ES-I3 (cell line): ENCODE measurements around the gene VPS50.
A peak's percentile ranks its signal among the peaks of the same experiment; 100 is the strongest.

Experiments
- H3K36me3 ChIP-seq: 2 replicates; pipeline ENCODE4 v1.6.1; 2013; ENCODE audit warnings: mild to moderate bottlenecking, low read length, control low read depth, moderate library complexity; ENCODE audit not compliant: insufficient read depth
- H3K4me1 ChIP-seq: 2 replicates; pipeline ENCODE4 v1.6.1; 2013; ENCODE audit warnings: mild to moderate bottlenecking, control low read depth, low read length; ENCODE audit not compliant: insufficient read depth
- H3K9ac ChIP-seq: 2 replicates; pipeline ENCODE4 v1.6.1; 2013; ENCODE audit warnings: low read depth, mild to moderate bottlenecking, low read length, moderate library complexity
- H3K9me3 ChIP-seq: 2 replicates; pipeline ENCODE4 v1.6.1; 2013; ENCODE audit warnings: mild to moderate bottlenecking, low read length, moderate library complexity; ENCODE audit not compliant: control insufficient read depth, insufficient read depth

VPS50 gene

GRCh38 chr7:93226310-93226709 lies 5.9 kb upstream of the VPS50 start, which contains the start of gene HEPACAM2:
Gene HEPACAM2, minus strand, starts transcription at chr7:93226469.
- H3K4me1 ChIP-seq = no peaks in the 10 kb centered on the region
- no peaks in the 10 kb centered on the region for H3K9me3 ChIP-seq
- no peak within 1 kb of the TSS for H3K9ac ChIP-seq
- no peaks in the 10 kb centered on the region for H3K36me3 ChIP-seq

DNA sequence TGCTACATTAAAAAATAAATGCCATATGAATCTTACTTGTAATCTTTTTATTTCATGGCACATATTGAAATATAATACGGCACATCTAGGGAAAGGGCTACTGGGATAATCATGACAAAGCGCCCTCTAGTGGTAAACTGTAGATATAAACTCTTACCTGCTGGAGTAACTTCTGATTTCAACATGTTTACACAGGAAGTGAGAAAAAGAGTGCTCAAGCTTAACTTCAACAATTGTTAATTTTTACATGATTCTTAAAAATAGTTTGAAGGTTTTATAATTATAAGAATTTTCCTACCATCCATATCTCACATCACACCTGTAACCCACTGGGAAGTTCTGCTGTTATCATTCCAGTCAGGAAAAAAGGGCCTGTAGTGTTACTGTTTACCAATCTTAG lies 3.9 kb upstream of the VPS50 start:
- Histone ChIP-seq H3K4me1 (no peaks in the 10 kb centered on the region), H3K36me3 (no peaks in the 10 kb centered on the region), H3K9ac (no peak overlapping the region), H3K9me3 (no peaks in the 10 kb centered on the region)

GRCh38 chr7:93231259-93231658 lies 907 bp upstream of the VPS50 start:
- Histone ChIP-seq H3K9me3 (no peaks in the 10 kb centered on the region), H3K36me3 (no peaks in the 10 kb centered on the region), H3K9ac (peak overlapping the region; percentile 61), H3K4me1 (no peaks in the 10 kb centered on the region)

GRCh38 chr7:93232673-93233018 lies 480 bp downstream of the VPS50 start:
- Histone ChIP-seq H3K9ac (peak overlapping the region; percentile 61; the same call in 1 of the 2 replicates), H3K36me3 (no peaks in the 10 kb centered on the region), H3K9me3 (no peaks in the 10 kb centered on the region), H3K4me1 (no peaks in the 10 kb centered on the region)

- no peaks in the 10 kb centered on the region for H3K4me1 ChIP-seq
- no peaks in the 10 kb centered on the region for H3K36me3 ChIP-seq
- H3K9me3 ChIP-seq = no peaks in the 10 kb centered on the region
- no peak overlapping the region for H3K9ac ChIP-seq
Measured at GRCh38 chr7:93235541-93235940, 3.4 kb downstream of the VPS50 start.

- Histone ChIP-seq H3K9me3 (no peaks in the 10 kb centered on the region), H3K9ac (no peak overlapping the region), H3K36me3 (no peaks in the 10 kb centered on the region), H3K4me1 (no peaks in the 10 kb centered on the region)
Measured at GRCh38 chr7:93238131-93238530, 6.0 kb downstream of the VPS50 start.

DNA sequence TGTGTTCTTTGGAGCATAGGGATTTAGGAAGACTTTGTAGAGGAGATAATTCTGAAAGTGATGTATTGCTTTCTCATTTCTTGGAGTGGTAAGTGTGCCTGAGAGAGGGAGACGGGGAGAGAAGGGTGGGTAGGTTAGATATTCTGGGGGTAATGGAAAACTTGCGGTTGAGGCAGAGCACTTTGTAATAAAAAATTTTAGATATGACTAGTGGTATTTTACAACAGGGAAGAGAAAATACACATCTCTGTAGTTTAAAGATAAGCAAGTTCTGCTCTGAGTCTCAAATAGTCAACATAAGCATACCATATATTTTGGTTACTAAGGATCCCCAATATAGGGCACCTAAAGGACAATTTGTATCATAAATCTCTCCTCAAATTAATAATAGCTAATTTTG lies 6.6 kb downstream of the VPS50 start:
- H3K9me3 ChIP-seq = no peaks in the 10 kb centered on the region
- no peak overlapping the region for H3K9ac ChIP-seq
- no peaks in the 10 kb centered on the region for H3K36me3 ChIP-seq
- H3K4me1 ChIP-seq = no peaks in the 10 kb centered on the region

- no peaks in the 10 kb centered on the region for H3K9me3 ChIP-seq
- H3K4me1 ChIP-seq = no peaks in the 10 kb centered on the region
- no peak overlapping the region for H3K9ac ChIP-seq
- no peaks in the 10 kb centered on the region for H3K36me3 ChIP-seq
Measured at GRCh38 chr7:93239824-93240223, 7.7 kb downstream of the VPS50 start.

DNA sequence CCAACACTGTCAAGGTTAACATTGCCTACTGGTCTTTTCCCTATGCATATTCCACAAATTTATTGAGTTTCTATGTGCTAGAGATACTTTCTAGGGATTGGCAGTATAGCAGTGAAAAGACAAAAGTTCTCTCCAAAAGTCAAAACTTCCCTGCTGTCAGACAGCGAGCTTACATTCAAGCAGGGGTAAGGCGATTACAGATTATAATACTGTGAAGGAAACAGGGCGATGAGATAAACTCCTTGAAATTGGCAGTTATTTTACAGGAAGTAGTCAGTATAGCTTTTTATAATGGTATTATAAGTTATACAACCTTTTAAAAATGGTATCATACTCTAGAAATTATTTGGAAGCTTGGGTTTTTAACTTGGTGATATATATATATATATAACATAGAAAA lies 9.9 kb downstream of the VPS50 start:
- H3K4me1 ChIP-seq = no peaks in the 10 kb centered on the region
- H3K9me3 ChIP-seq = no peaks in the 10 kb centered on the region
- H3K9ac ChIP-seq = no peak overlapping the region
- no peaks in the 10 kb centered on the region for H3K36me3 ChIP-seq

- no peaks in the 10 kb centered on the region for H3K4me1 ChIP-seq
- H3K9me3 ChIP-seq = no peaks in the 10 kb centered on the region
- H3K9ac ChIP-seq = no peak overlapping the region
- no peaks in the 10 kb centered on the region for H3K36me3 ChIP-seq
Measured at GRCh38 chr7:93245525-93246432, 13.6 kb downstream of the VPS50 start.

DNA sequence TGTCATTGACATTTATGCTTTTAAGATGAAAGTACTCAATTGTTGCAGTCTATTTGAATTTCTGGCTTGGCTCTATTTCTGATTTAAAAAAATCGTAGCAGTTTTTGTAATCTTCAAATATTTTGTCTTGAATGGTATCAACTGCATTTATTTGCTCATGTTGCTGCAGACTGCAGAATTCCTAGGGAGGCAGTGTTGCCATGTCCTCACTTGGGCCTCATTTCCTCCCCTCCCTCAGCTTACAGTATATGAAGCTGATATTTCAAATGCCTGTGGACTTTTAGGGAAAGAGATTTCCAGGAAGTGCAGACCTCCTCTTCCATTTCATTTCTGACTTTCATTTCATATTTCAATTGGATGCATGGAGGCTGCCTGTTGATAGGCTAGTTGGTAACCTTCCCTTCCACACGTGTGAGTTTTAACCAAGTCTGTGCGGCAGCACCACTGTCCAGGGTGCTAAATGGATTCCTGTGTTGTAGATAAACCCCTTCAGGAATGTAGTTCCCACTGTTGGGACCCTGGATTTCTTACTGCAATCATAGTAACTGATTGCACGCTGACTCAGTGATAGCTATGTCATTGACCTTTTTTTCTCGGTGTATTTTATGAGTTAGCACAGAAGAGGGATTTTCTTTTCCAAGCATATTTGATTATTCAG lies 17.5 kb downstream of the VPS50 start:
- no peaks in the 10 kb centered on the region for H3K36me3 ChIP-seq
- no peaks in the 10 kb centered on the region for H3K9me3 ChIP-seq
- no peaks in the 10 kb centered on the region for H3K4me1 ChIP-seq
- no peak overlapping the region for H3K9ac ChIP-seq

- Histone ChIP-seq H3K9me3 (no peaks in the 10 kb centered on the region), H3K9ac (no peak overlapping the region), H3K4me1 (no peaks in the 10 kb centered on the region), H3K36me3 (no peaks in the 10 kb centered on the region)
Measured at GRCh38 chr7:93258661-93259060, 26.5 kb downstream of the VPS50 start.

- Histone ChIP-seq H3K9ac (no peak overlapping the region), H3K4me1 (no peaks in the 10 kb centered on the region), H3K9me3 (no peaks in the 10 kb centered on the region), H3K36me3 (no peaks in the 10 kb centered on the region)
Measured at GRCh38 chr7:93262535-93262934, 30.4 kb downstream of the VPS50 start.

GRCh38 chr7:93265220-93265619 lies 33.1 kb downstream of the VPS50 start:
- Histone ChIP-seq H3K4me1 (no peaks in the 10 kb centered on the region), H3K9ac (no peak overlapping the region), H3K36me3 (no peaks in the 10 kb centered on the region), H3K9me3 (no peaks in the 10 kb centered on the region)

DNA sequence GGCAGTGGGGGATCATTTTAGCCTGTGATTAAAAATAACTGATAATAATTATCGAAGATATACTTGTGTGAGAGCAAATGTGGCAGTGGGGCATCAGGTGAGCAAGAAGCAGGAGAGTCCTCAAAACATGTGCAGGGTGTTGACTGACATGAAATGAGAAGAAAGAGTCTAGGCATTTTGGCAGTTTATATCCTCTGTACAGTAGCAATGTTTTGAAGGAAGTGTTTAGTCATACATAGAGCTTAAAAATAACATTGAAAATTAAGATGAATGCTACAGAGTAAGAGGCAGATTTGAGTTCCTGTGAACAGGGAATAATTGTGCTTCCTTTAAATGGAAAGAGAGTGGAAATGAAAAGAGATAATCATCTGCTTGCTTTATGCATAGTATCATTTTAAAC lies 47.4 kb downstream of the VPS50 start:
- Histone ChIP-seq H3K9me3 (no peaks in the 10 kb centered on the region), H3K9ac (no peak overlapping the region), H3K36me3 (no peaks in the 10 kb centered on the region; the same call in 1 of the 2 replicates), H3K4me1 (no peaks in the 10 kb centered on the region)
